Measurements from ENCODE around the gene HOXA7.

DNA sequence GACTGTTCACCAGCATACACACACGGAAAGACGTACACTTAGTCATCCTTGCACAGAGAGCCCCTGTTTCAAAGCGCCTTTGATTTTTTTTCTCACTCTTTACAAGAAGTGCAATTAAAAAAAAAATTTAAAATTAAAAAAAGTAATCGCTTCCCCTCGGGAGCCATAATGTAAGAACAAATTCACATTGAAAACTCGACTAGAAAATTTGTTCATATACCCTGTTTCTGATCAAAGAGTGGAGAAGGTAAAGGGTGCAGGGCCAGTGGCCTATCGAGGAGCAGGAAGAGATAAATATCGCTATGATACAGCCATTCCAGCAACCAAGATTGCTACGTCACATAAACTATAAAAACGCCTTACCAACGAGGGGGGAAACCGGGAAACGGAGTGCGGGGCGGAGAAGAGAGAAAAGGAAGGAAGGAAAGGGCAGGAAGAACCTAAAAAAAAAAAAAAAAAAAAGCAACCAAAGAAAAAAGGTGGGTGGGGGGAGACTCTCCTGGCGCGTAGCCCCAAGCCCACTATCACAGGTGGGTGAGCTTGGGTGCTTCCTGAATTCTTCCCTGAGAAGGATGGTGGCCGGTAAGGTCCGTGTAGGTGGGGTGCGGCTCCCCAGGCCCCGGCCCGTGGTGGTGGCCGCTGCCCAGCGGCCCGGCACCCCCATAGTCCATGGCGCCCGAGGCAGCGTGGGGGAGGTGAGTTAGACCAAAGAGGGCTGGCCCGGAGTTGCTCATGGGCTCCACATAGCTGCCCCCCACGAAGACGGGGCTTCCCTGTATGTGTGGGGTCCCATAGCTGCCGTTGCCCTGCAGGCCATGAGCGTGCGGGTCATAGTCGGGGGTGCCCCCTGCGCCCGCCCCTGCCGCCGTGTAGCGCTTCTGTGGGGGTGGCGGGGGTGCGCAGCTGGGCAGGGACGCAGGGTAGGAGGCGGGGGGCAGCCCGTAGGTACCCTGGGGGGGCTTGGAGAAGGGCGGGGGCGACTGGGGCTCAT, 48.8 kb downstream of the HOXA7 start:
- TF ChIP-seq CTCF (conservative IDR thresholded peaks at IDR 0.05) (no peak), EZH2 (IDR thresholded peaks at IDR 0.05; ENCODE audit: low read depth) (no peak)
